ENCODE data around the gene TTC6.

DNA sequence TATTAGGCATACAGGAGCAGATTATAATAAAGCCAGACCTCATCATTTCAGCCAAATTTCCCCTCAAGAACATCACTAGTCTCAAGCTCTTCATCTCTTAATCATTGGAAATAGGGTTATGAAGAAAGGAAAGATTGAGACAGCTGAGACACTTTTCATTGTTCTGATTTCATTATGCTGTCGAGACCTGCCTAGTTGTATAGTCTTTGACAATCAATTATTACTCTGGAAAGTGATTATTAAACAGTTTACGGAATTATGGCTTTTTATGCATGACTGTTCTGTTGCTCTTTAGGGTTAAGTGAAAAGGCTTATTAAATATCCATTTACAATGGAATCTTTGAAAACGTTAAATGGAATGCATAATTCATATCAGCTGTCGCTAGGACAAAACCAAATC is 48.3 kb downstream of the TTC6 start:
- TF ChIP-seq POLR2A (IDR thresholded peaks at IDR 0.05) = no peak
- TF ChIP-seq, protein P1, sequence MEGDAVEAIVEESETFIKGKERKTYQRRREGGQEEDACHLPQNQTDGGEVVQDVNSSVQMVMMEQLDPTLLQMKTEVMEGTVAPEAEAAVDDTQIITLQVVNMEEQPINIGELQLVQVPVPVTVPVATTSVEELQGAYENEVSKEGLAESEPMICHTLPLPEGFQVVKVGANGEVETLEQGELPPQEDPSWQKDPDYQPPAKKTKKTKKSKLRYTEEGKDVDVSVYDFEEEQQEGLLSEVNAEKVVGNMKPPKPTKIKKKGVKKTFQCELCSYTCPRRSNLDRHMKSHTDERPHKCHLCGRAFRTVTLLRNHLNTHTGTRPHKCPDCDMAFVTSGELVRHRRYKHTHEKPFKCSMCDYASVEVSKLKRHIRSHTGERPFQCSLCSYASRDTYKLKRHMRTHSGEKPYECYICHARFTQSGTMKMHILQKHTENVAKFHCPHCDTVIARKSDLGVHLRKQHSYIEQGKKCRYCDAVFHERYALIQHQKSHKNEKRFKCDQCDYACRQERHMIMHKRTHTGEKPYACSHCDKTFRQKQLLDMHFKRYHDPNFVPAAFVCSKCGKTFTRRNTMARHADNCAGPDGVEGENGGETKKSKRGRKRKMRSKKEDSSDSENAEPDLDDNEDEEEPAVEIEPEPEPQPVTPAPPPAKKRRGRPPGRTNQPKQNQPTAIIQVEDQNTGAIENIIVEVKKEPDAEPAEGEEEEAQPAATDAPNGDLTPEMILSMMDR (IDR thresholded peaks at IDR 0.05 in 8 of 11, conservative IDR thresholded peaks at IDR 0.05 in 3 of 11) = no peak
- TF ChIP-seq POLR2AphosphoS5 (IDR thresholded peaks at IDR 0.05) = no peak
